Fibroblast of lung (primary cell): ENCODE data around the gene C12orf50.
"Not testable (repeated sequence)": the region's sequence is repeated elsewhere in the genome, so short reads cannot be mapped to it uniquely, and the experiment has no call there.

Experiments
- EZH2 ChIP-seq: IDR thresholded peaks from 2 replicates; pipeline ENCODE4 v1.5.1; 2012; ENCODE audit warnings: low read length, control low read depth, mild to moderate bottlenecking; ENCODE audit errors: missing control alignments
- TF ChIP-seq, protein P1 (sequence below), 2 donors: IDR thresholded peaks in 1 of 2; conservative IDR thresholded peaks in 1 of 2; 1 replicate in 1 of 2; 2 replicates in 1 of 2; pipeline ENCODE4 v1.5.1; 2011 to 2012; ENCODE audit warnings: low read length in 2 of 2, control low read depth in 1 of 2, inconsistent platforms in 1 of 2, low read depth in 1 of 2, mild to moderate bottlenecking in 1 of 2

- TF ChIP-seq EZH2 = not testable (repeated sequence)
- TF ChIP-seq, protein P1, sequence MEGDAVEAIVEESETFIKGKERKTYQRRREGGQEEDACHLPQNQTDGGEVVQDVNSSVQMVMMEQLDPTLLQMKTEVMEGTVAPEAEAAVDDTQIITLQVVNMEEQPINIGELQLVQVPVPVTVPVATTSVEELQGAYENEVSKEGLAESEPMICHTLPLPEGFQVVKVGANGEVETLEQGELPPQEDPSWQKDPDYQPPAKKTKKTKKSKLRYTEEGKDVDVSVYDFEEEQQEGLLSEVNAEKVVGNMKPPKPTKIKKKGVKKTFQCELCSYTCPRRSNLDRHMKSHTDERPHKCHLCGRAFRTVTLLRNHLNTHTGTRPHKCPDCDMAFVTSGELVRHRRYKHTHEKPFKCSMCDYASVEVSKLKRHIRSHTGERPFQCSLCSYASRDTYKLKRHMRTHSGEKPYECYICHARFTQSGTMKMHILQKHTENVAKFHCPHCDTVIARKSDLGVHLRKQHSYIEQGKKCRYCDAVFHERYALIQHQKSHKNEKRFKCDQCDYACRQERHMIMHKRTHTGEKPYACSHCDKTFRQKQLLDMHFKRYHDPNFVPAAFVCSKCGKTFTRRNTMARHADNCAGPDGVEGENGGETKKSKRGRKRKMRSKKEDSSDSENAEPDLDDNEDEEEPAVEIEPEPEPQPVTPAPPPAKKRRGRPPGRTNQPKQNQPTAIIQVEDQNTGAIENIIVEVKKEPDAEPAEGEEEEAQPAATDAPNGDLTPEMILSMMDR (conservative IDR thresholded peaks at IDR 0.05 in 1 of 2, IDR thresholded peaks at IDR 0.05 in 1 of 2; ENCODE audit: low read depth in 1 of 2, low read length in 2 of 2) = not testable (repeated sequence)
Observed at GRCh38 chr12:88031161-88031560, 2.0 kb upstream of the C12orf50 start.
